DMS79 treated with DMSO at 0.1 percent for 48 hours (cell line): ENCODE results near the gene CMTM1.
"Not testable (repeated sequence)": the region's sequence is repeated elsewhere in the genome, so short reads cannot be mapped to it uniquely, and the experiment has no call there.

Experiments
- DNase-seq: peaks from one replicate; lab custom pipeline; 2025; lab: John Stamatoyannopoulos, UW

The CMTM1 gene

DNA sequence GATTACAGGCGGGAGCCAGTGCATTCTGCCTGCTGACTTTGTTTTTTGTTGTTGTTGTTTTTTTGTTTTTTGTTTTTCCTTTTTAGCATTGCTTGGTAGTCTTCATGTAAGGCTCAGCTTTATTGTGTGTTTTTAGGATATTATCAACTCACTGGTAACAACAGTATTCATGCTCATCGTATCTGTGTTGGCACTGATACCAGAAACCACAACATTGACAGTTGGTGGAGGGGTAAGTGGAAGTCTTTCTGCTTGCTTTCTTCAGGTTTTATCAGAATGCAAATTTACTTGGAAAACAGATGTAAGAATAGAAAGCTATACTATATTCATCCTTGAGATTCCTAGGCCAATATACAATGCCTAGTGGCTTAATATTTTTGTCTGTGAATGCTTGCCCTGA is 3.3 kb upstream of the CMTM1 start:
- no peak for DNase-seq

- DNase-seq: no peak
Observed at GRCh38 chr16:66563574-66564334, 2.5 kb upstream of the CMTM1 start.

DNA sequence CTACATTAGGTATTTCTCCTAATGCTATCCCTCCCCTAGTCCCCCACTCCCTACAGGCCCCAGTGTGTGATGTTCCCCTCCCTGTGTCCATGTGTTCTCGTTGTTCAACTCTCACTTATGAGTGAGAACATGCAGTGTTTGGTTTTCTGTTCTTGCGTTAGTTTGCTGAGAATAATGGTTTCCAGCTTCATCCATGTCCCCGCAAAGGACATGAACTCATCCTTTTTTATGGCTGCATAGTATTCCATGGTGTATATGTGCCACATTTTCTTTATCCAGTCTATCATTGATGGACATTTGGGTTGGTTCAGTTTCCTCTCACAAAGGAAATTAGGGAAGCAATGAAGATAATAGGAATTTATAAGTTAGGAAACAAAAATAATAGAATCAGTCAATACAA is 1.0 kb downstream of the CMTM1 start:
- not testable (repeated sequence) for DNase-seq

DNA sequence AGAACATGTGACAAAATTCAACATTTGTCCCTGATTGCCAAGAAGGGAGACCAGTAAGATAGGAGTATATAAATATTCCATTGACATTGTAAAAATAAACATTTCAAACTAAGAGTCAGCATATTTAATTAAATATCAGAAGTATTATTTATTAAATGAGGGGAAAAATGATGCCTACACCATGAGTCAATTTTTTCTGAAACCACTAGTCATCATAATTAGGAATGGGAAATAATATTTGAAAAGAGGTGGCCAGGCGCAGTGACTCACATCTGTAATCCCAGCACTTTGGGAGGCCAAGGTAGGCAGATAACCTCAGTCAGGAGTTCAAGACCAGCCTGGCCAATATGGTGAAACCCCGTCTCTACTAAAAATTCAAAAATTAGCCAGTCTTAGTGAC is 2.1 kb downstream of the CMTM1 start:
- DNase-seq: no peak

GRCh38 chr16:66569131-66569530 is 2.9 kb downstream of the CMTM1 start:
- no peak for DNase-seq

GRCh38 chr16:66569827-66570405 is 3.7 kb downstream of the CMTM1 start:
- no peak for DNase-seq

DNA sequence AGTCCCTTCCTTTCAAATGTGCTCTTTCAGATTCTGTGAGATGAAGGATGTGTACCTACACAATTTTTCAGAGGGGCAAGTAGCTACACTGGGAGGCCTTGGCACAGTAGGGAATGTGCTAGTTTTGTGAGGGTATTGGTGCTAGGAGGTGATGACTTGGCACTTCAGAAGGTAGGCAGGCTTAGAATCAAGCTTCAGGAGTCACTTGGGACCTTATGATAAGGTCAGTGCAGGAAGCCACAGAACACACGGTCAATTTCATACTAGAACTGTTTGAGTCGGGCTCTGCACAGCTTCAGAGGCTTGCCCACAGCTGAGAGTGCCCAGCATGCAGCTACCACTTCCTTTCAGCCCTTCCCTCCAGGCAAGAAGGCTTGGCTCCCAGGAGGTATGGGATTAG is 6.1 kb downstream of the CMTM1 start:
- no peak for DNase-seq

DNA sequence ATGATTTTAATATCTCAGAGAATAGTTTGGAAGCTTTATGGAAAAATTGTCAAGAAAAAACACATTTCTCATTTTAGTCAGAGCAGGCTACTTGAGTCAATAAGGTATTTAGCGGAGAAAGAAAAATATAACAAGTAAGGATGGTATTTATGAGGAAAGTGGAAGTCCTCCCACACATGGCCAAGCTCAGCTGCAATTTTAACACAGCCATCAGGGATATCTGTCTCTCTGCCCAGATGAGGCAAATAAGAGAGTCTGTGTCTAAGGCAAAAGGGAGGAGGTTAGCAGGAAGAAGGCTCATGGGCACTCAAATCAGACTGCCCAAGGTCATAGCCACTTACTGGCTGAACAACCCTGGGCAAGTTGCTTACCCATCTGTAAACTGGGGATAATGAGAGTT is 7.8 kb downstream of the CMTM1 start:
- DNase-seq: no peak

DNA sequence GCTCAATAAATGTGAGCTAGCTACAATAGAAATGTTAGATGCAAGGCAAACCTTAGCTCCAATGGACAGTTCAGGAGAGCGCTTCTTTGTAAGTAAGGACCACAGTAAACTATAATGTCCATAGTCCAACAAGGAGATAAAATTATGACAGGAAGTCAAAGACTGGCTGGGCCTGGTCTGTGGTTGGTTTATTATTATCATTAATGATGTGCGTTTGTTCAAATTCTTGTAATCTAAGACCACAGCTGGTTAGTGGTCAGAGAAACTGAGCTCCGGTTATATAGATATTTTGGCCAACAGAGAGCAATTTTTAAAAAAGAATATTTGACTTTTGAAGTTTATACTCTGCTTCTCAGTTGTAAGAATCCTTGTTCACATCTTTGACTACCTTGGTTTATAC is 8.3 kb downstream of the CMTM1 start:
- DNase-seq: no peak

DNA sequence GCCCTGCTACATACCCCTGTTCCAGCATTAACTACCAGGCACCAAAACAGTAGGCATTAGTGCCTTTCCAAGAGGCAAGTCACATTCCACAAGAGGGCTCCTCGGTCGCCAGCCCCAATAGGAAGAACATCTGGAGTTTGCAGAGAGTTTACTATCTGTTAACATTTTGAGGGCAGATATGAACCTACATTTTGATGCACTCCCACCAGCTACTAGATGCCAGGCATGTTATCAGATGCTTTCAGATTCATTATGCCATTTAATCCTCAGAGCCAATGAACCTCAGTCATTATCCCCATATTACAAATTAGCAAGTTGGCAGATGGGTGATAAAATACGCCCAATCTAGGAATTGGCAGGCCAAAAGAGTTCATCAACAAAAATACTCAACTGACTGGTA is 8.8 kb downstream of the CMTM1 start:
- no peak for DNase-seq

- no peak for DNase-seq
Observed at GRCh38 chr16:66576296-66576695, 10.1 kb downstream of the CMTM1 start.

DNA sequence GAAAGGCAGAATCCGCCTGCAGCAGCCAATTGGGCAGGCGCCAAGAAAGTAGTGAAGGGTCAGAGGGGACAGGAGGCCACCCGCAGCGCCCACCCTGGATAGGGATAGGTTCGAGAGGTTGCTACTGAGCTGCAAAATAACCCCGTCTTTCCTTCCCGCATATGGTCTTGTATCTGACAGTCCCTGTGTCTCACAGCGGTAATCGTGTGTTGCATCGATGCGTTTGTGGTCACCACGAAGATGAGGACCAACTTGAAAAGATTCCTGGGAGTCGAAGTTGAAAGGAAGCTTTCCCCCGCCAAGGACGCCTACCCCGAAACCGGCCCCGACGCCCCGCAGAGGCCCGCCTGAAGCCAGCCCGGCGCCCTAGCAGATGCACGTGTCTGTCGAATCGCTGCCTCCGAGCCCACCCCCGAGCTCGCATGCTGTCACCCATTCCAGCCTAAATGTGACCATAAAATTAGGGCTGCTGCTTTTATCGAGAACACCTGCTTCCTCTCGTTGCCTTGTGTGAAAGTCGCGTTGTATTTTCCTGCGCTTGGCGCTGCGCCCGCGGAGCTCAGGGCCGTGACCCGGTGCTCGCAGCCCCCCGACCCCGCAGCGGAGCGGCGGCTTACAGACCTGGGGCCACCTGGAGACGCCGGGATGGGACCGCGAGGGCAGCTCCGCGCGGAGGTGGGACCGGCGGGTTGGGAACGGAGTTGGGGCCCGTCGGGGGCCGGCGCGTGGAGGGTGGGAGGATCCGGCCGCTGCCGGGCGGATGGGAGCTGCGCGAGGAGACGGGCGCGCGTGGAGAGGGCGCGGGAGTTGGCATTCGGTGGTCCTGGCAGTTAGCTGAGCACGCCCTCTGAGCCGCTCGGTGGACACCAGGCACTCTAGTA is 12.7 kb downstream of the CMTM1 start, which contains the start of gene CMTM2:
Gene CMTM2, plus strand, starts transcription at position 813 of the 881 bp plus-strand sequence. CDS start 145 bp downstream, outside the sequence.
- no peak for DNase-seq

GRCh38 chr16:66580605-66581209 is 14.5 kb downstream of the CMTM1 start:
- DNase-seq: no peak

DNA sequence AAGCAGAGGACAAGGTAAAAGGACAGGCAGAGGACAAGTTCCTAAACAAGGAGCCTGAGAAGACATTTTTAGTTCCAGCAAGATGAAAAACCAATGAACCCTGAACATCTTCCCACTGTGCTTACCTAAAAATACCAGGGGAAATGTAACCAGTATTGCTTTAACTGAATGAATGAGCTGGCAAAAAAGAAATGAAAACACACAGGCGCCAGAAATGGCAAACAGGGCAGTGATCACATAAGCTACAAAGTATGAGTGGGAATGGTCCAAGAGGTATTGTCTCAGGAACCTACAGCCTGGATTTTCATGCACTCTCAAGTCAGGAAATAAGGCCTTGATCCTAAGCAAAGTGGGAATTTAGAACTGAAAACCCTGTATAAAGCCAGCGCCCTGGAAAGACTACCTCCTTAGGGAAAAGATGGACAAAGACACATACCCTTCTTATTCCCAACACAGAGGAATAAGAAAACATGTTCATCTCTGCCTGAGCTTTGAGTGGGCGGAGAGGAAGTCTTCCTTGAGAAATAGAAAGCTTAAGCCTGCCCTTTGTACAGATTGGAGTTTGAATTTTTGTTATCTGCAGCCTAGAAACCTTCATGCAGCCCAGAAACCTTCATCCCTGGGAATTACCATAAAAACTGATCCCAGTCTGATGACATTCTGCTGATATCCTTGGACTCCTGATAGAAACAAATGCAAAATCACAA is 15.2 kb downstream of the CMTM1 start:
- DNase-seq: no peak

DNA sequence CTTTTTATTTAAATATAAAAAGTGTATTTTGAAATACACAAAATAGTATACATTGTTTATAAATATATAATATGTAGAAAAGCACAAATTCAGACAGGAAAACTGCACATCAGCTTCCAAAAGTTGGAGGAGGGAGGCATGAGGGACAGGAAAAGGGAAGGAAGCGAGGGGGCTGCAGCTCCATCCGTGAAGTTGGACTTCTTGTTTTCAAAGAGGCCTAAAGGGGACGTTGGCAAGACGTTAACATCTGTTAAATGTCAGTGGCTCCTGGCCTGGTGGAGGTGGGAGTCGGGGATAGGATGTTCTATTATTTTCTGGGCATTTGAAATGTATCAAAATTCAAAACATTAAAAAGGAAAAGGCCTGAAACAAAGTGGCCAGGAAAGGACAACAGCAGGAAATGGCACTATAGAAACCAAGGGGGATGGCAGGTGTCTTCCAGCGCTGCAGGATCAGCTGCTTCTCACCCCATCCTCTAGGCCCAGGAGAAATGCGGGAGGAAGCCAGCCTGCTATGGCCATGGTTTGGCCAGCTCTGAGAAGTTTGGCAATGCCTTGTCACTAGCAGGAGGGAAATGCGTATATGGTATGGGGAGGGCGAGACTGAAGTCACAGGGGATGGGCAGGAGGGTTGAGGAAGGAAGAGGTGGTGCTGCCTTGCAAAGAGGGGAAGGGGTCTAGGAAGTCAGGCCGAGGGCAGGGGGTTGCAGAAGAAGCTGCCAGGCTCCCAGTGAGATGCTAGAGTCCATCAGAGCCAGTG is 19.4 kb downstream of the CMTM1 start:
- DNase-seq: no peak

DNA sequence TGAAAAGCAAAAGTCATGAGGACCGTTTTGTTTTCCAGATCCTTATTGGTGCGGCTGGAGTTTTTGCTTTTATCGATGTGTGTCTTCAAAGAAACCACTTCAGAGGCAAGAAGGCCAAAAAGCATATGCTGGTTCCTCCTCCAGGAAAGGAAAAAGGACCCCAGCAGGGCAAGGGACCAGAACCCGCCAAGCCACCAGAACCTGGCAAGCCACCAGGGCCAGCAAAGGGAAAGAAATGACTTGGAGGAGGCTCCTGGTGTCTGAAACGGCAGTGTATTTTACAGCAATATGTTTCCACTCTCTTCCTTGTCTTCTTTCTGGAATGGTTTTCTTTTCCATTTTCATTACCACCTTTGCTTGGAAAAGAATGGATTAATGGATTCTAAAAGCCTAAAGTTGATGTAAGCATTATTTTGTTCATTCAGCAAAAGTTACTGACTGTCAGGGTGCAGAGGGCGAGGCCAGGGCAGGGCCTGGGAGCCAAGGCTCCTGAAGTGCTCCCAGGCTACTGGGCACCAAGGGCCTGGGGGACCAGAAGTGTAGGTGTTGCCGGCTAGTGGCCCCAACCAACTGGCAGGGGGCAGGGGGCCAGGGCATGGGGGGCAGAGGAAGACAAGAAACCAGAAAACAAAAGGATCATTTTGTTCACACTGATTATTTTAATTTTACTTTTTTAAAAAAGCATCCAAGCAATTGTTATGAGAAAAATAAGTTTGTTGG is 21.8 kb downstream of the CMTM1 start:
- no peak for DNase-seq

GRCh38 chr16:66588981-66589713 is 22.9 kb downstream of the CMTM1 start:
- no peak for DNase-seq

- DNase-seq: no peak
Observed at GRCh38 chr16:66590322-66590721, 24.1 kb downstream of the CMTM1 start.

DNA sequence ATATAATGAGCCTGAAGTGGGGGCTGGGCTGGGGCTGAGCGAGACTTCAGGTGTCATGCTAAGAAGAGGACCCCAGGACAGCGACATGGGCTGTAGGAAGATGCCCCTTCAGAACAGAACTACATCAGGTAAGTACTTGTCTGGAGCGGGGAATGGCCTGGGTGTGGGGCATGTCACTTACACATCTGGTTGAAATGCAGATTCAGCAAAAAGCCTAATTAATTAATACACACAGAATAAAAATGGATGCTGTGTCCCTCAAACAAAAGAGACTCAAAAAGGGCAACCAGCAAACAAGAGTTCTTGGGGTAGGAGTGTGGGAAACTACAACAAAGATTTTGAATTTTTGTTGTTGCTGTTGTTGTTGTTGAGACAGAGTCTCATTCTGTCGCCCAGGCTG is 24.8 kb downstream of the CMTM1 start:
- DNase-seq: no peak

DNA sequence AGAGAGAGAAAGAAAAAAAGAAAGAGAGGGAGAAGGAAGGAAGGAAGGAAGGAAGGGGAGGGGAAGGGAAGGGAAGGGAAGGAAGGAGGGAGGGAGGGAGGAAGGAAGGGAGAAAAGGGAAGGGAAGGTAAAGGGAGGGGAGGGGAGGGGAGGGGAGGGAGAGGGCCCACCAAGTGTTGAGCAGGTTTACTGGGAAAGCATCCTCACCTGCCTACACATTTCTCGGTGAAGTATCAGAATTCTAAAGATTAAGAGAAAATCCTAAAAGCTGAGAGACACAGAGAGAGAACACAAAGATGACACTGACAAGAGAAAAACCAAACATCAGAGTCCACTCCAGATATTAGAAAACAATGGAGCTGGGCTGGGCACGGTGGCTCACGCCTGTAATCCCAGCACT is 26.0 kb downstream of the CMTM1 start:
- no peak for DNase-seq
